ENCODE measurements around the gene OR52E8.
A peak's percentile ranks its signal among the peaks of the same experiment; 100 is the strongest.

OR52E8 gene

DNA sequence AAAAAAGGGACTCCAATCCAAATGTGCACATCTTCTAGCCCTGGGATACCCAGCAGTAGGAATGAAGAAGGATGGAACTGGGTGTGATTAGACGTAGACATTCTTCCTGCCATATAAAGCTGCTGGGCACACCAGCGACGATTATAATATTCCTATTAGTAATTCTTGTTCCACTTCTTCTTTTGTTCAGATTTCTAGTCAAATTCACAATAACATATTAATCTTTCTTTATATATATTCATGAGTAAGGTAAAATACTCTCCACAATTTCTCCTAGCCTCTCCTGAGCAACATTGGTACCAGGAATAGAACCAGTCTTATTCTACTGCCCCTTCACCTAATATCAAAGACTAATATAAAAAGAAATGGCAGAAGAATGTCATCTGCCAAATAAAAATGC is at the start of gene OR52E8:
OR52E8 (minus strand) TSS at position 101 of the 400 bp plus-strand sequence; CDS start at position 101, 0 bp downstream.
- Mint-ChIP-seq H3K9me3 (no peaks in the 10 kb centered on the region), H3K4me1 (no peaks in the 10 kb centered on the region), H3K27me3 (peaks cover 18% of the 10 kb centered on the region), H3K4me3 (no peak within 1 kb of the TSS), H3K27ac (no peak within 1 kb of the TSS)
- ATAC-seq = no peak
- DNase-seq = no peak

DNA sequence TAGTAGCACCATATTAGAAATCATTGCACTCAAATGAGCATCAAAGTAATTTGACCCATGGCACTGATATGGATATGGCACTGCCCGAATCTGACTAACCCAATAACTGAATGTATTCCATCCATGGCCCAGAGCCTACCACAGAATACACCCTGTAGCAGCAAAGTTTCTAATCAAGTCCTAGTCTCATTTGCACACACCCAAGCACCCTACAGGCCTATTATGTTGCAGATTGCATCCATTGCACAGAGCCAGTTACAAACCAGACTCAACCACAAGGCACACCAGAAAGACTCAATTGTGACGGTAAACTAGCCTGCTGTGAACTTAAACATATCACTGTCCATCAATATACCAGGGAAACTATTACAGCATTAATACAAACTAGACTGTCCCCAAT is 42.0 kb upstream of the OR52E8 start:
- ATAC-seq (no peak), DNase-seq (no peak)
- Mint-ChIP-seq H3K4me3 (no peak overlapping the region), H3K27me3 (peaks cover 1% of the 10 kb centered on the region), H3K9me3 (no peaks in the 10 kb centered on the region), H3K27ac (no peak overlapping the region), H3K4me1 (no peaks in the 10 kb centered on the region)

DNA sequence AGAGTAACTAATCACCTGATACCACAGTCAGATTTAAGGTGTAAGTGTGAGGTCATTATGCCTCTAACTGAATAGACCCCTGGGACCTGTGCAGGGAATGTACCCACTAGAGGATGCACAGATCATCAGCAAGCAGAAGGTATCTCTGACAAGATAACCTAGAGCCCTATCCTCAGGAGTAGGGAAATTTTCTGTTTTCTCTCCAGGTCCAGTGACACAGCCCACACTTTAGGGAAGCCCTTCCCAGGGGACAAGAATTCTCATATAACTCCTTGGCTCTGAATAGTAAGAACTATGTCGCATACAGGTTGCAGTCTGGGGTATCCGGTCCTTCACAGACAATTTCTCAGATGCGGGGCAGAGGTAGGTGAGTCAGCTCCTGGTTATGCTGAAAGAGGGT is 35.4 kb upstream of the OR52E8 start, which contains the start of gene OR52E5:
OR52E5 (plus strand) TSS at position 301 of the 400 bp plus-strand sequence. CDS start 7,569 bp downstream, outside the sequence.
- ATAC-seq (peak; percentile 26), DNase-seq (no peak)
- Mint-ChIP-seq H3K27me3 (peaks cover 8% of the 10 kb centered on the region), H3K27ac (no peak within 1 kb of the TSS), H3K4me1 (no peaks in the 10 kb centered on the region), H3K9me3 (no peaks in the 10 kb centered on the region), H3K4me3 (no peak within 1 kb of the TSS)

DNA sequence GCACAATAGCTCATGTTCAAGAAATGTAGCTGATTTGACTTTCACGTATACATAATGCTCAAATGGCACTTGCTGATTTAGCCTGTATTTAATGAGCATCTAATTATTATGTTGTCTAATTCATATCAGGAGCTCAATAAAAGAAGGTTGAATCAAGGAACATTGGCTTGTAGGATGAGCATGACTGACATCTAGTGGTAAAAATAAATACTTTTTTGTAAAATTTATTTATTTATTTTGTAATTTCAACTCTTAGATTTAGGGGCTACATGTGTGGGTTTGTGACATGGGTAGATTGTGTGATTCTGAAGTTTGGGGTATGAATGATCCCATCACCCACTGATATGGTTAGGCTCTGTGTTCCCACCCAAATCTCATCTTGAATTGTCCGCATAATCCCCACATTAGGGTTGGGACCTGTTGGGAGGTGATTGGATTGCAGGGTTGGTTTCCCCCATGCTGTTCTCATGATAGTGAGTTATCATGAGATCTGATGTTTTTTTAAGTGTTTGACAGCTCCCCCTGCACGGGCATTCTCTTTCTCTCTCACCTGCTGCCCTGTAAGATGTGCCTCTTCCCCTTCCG is 33.8 kb upstream of the OR52E8 start:
- Mint-ChIP-seq H3K27ac (no peak overlapping the region), H3K9me3 (no peaks in the 10 kb centered on the region), H3K4me1 (no peaks in the 10 kb centered on the region), H3K4me3 (no peak overlapping the region), H3K27me3 (peaks cover 8% of the 10 kb centered on the region)
- DNase-seq (no peak), ATAC-seq (no peak)

DNA sequence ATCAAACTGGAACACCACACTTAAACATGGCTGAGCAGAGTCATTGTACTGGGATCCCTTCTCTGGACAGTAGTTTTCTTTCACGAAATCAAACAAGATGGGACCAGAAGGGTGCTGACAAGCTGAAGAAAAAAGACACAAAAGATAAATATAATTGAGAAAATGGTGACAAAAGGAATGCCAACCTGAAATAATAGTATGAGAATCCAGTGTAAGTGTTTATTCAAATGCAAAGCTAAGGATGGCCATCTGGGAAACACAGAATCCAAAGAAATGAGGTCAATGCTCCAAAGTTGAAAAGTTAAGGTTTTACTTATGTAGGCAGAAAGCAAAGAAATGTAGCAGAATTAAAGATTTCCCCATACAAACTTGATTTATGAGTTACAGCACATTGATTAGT is 30.2 kb upstream of the OR52E8 start:
- ATAC-seq (no peak), DNase-seq (no peak)
- Mint-ChIP-seq H3K27ac (no peak overlapping the region), H3K4me1 (no peaks in the 10 kb centered on the region), H3K27me3 (no peaks in the 10 kb centered on the region), H3K9me3 (no peaks in the 10 kb centered on the region), H3K4me3 (no peak overlapping the region)

DNA sequence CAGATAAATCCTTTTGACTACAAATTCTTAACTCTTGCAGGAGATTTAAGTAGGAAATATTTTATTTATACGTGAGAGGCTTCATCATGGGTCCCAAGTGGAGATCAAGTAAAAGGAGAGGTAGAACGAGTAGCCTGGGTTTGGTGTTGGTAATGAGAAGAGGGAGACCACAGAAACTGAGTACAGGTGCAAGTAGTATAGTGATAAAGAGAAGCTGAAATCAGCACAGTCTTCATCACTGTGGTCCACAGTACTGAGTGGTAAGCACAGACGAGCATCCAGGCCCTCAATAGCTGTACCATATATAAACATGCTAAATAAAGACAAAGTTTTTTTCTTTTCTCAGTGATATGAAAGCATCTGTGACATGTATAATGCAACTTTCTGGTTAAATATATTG is 29.7 kb upstream of the OR52E8 start:
- Mint-ChIP-seq H3K27ac (no peak overlapping the region), H3K4me3 (no peak overlapping the region), H3K4me1 (no peaks in the 10 kb centered on the region), H3K27me3 (no peaks in the 10 kb centered on the region), H3K9me3 (no peaks in the 10 kb centered on the region)
- no peak for ATAC-seq
- DNase-seq = no peak

DNA sequence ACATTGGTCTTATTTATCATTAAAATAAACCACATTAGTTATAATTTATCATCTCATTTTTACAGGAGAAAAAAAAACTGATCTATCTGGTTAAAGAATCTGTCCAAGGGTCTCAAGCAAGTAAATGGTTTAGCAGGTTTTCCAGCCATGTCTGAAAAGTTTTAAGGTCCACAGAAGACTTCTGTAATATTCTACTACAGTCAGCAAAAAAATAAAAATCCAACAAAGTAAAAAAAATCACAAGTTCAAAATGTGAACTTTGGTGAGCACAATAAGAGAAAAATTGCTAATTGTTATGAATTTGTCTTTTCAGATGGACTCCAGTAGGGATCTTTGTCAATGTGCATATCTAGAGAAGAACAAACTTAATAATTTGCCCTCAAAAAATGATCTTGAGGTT is 24.3 kb upstream of the OR52E8 start:
- H3K9me3 Mint-ChIP-seq = no peaks in the 10 kb centered on the region
- no peak overlapping the region for H3K27ac Mint-ChIP-seq
- DNase-seq (no peak), ATAC-seq (no peak)
- H3K4me3 Mint-ChIP-seq = no peak overlapping the region
- H3K4me1 Mint-ChIP-seq = no peaks in the 10 kb centered on the region
- peaks cover 5% of the 10 kb centered on the region for H3K27me3 Mint-ChIP-seq

DNA sequence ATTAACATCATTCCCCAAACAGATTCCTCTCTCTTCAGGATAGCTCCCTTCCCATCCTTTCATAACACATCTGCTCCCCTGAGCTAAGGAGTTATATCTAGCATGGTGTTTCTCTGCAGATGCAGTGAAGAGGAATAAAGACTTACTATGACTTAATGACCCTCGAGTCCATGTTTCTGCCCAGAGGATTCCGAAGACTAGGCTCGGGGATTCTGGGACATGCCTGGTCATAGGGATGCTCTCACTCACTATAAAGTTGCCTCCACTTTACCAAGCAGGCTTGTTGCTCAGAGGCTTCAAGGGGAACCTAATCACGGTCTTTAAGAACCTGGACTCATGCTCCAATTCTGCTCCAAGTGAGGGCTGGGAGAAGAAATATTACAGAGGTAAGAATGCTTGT is 22.8 kb upstream of the OR52E8 start, which contains the start of gene OR52E4:
OR52E4 (plus strand) TSS at position 301 of the 400 bp plus-strand sequence. CDS start 3,664 bp downstream, outside the sequence.
- Mint-ChIP-seq H3K9me3 (no peaks in the 10 kb centered on the region), H3K4me3 (no peak within 1 kb of the TSS), H3K27ac (no peak within 1 kb of the TSS), H3K4me1 (no peaks in the 10 kb centered on the region), H3K27me3 (peaks cover 5% of the 10 kb centered on the region)
- ATAC-seq (no peak), DNase-seq (no peak)

DNA sequence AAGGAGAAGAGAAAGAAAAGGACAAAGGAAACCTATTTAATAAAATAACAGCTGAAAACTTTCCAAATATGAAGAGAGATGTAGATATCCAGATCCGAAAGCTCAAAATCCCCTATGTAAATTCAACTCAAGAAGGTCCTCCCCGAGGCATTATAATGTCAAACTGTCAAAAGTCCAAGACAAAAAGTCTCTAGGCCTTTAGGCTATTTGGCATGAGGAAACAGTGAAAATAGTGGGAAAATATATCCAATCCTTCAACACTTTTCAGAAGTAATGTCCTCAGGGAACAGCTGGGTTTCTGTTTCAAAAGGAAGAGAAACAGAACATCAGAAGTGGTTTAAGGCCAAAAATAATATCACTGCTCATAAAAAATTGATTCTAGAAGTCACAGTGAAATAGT is 21.1 kb upstream of the OR52E8 start:
- Mint-ChIP-seq H3K9me3 (peaks cover 0 to 7% of the 10 kb centered on the region in 2 donors), H3K4me3 (no peak overlapping the region), H3K27me3 (peaks cover 12% of the 10 kb centered on the region), H3K4me1 (no peaks in the 10 kb centered on the region), H3K27ac (no peak overlapping the region)
- no peak for ATAC-seq
- no peak for DNase-seq

DNA sequence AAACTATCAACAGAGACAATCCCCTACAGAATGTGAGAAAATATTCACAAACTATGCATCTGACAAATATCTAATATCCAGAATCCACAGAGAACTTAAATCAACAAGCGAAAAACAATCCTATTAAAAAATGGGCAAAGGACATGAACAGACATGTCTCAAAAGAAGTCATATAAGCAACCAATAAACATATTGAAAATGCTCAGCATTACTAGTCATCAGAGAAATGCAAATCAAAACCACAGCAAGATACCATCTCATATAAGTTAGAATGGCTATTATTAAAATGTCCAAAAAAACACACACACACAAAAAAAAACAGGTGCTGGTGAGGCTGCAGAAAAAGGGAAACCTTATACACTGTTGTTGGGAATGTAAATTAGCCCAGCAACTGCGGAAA is 8.3 kb upstream of the OR52E8 start:
- H3K27me3 Mint-ChIP-seq = peaks cover 24% of the 10 kb centered on the region
- no peak overlapping the region for H3K4me3 Mint-ChIP-seq
- ATAC-seq (no peak), DNase-seq (no peak)
- no peaks in the 10 kb centered on the region for H3K9me3 Mint-ChIP-seq
- H3K4me1 Mint-ChIP-seq = no peaks in the 10 kb centered on the region
- no peak overlapping the region for H3K27ac Mint-ChIP-seq

DNA sequence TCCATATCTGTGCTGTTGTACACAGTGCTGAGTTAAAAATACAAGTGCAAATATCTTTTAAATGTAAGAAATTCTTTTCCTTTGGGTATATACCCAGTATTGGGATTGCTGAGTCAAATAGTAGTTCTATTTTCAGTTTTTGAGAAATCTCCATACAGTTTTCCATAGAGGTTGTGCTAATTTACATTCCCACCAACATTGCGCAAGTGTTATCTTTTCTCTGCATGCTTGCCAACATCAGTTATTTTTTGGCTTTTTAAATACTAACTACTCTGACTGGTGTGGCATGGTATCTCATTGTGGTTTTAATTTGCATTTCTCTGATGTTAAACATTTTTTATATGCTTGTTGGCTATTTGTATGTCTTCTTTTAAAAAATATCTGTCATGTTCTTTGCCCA is 6.5 kb downstream of the OR52E8 start:
- H3K4me1 Mint-ChIP-seq = no peaks in the 10 kb centered on the region
- peaks cover 12% of the 10 kb centered on the region for H3K27me3 Mint-ChIP-seq
- DNase-seq = no peak
- H3K9me3 Mint-ChIP-seq = no peaks in the 10 kb centered on the region
- H3K27ac Mint-ChIP-seq = no peak overlapping the region
- no peak overlapping the region for H3K4me3 Mint-ChIP-seq
- ATAC-seq = no peak

DNA sequence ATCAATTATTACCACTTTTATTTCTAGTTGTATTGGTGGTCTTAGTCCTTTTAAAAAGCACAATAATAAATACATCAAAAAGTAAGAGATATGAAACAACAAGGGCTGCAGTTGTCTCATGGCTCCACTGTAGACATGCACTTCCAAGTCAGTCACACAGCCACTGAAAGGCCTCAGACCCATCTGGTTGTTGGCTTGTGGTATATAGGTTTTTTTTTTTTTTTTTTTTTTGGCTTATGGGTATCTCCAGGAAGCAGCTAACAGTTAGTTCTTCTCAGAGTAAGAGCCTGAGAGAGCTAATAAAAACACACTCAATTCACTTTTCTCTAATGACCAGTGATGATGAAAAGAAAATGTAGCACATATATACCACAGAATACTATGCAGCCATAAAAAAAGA is 9.8 kb downstream of the OR52E8 start:
- Mint-ChIP-seq H3K27ac (no peak overlapping the region), H3K4me3 (no peak overlapping the region), H3K9me3 (no peaks in the 10 kb centered on the region), H3K4me1 (no peaks in the 10 kb centered on the region), H3K27me3 (peaks cover 3% of the 10 kb centered on the region)
- no peak for ATAC-seq
- DNase-seq = no peak

DNA sequence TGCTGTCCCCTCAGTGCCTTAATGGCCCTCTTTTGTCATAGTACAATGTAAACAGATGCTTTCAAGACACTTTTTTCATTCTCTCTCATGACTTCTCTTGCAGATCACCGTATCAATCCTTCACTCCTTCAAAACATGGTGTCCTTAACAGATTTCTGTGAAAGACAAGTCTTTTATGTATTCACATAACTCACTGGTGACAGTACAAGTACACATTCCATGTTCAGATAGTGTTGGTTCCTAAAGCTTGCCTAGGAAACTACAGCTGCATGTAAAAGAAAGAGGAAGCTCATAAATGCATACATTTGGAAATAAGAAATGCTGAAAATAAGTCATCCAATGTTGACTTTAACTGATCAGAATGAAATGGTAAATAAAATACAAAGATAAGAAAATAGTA is 10.8 kb downstream of the OR52E8 start:
- DNase-seq (no peak), ATAC-seq (no peak)
- Mint-ChIP-seq H3K4me3 (no peak overlapping the region), H3K4me1 (no peaks in the 10 kb centered on the region), H3K27ac (no peak overlapping the region), H3K9me3 (no peaks in the 10 kb centered on the region), H3K27me3 (no peaks in the 10 kb centered on the region)

DNA sequence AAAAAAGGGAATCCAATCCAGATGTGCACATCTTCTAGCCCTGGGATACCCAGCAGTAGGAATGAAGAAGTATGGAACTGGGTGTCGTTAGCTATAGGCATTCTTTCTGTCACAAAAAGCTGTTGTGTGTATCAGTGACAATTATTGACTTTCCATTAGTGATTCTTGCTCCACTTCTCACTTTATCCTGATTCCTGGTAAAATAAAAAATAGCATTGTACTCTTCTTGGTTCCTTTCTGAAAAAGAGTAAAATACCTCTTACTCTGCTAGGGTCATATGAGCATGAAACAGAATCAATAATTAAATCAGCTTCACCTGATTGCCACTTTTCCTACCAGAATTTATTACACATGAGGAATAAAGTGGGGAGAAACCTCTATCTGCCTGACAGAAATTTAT is 15.7 kb downstream of the OR52E8 start, which contains the start of gene OR52E6:
OR52E6 (minus strand) TSS at position 101 of the 400 bp plus-strand sequence; CDS start at position 101, 0 bp downstream.
- no peak for DNase-seq
- H3K27me3 Mint-ChIP-seq = peaks cover 21% of the 10 kb centered on the region
- peaks cover 5 to 6% of the 10 kb centered on the region in 2 donors for H3K9me3 Mint-ChIP-seq
- no peak within 1 kb of the TSS for H3K27ac Mint-ChIP-seq
- ATAC-seq = no peak
- H3K4me1 Mint-ChIP-seq = no peaks in the 10 kb centered on the region
- no peak within 1 kb of the TSS for H3K4me3 Mint-ChIP-seq

DNA sequence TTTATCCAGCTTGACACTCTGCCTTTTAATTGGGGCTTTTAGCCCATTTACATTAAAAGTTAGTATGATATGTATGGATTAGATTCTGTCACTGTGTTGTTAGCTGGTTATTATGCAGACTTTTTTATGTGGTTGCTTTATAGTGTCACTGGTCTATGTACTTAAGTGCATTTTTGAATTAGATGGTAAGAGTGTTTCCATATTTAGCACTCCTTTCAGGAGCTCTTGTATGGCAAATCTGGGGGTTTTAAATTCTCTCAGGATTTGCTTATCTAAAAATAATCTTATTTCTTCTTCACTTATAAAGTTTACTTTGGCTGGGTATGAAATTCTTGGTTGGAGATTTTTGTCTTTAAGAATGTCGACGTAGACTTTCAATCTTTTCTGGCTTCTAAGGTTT is 19.8 kb downstream of the OR52E8 start:
- Mint-ChIP-seq H3K27ac (no peak overlapping the region), H3K4me3 (no peak overlapping the region)
- no peak for ATAC-seq

DNA sequence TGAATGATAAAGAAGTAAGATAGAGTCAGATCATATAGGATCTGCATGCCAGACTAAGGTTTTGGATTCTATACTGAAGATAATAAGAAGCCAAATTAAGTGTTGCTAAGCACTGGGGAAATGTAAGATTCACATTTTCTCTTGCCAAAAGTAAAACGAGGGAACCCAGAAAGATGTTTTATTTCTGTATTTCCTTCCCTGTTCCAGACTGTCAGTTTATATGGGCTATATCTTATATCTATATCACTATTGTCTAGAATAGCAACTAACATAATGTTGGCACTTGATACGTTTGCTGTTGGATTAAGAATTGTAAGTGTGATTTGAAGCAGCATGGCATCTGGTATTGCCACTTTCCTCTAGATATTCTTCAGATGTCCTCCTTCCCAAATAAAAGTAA is 24.0 kb downstream of the OR52E8 start:
- Mint-ChIP-seq H3K27ac (no peak overlapping the region), H3K9me3 (peaks cover 3 to 4% of the 10 kb centered on the region in 2 donors), H3K4me1 (no peaks in the 10 kb centered on the region), H3K4me3 (no peak overlapping the region), H3K27me3 (peaks cover 15% of the 10 kb centered on the region)
- no peak for DNase-seq
- ATAC-seq = no peak

More for the DNA sequence above, 19.8 kb downstream of the OR52E8 start:
- Mint-ChIP-seq H3K27me3 (peaks cover 21% of the 10 kb centered on the region), H3K9me3 (peaks cover 5 to 6% of the 10 kb centered on the region in 2 donors), H3K4me1 (no peaks in the 10 kb centered on the region)
- DNase-seq = no peak
